HG02678 (cell line): ENCODE measurements around the gene ZFHX3.

Experiments
- ATAC-seq: cut with Tn5 transposase; IDR thresholded peaks from one replicate; pipeline ENCODE4 v1.9.1; 2021; ENCODE audit warnings: mild to moderate bottlenecking, moderate library complexity; ENCODE audit not compliant: unreplicated experiment

Gene ZFHX3

DNA sequence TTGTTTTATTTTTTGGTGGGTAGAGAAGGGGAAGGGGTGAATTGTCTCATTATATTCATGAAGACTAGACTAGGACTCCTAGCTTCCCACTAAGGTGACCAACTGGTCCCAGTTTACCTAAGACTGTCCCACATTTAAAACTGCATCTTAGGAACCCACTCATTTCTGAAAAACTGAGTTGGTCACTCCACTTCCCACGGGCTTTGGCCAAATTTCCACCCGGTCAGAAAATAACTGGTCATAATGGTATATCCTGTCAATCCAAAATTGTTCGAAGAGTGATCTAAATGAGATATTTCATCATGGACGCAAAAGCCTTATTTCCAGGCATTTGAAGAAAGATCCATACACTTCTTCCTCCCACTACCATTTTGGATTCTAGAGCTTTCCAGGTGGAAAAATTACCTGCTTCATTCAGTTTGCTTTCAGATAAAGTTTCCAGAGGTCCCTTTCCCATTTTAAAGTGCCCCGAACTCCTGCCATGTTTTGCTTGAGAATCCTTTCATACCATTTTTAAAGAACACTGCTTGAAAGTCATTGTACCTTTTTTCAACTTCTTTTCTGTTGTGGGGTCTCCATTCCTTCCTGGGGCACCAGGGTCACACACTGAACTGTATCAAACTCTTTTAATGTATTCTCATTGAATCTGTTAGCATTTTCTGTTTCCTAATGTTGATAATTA lies 21.8 kb upstream of the ZFHX3 start:
- ATAC-seq, result no peak

DNA sequence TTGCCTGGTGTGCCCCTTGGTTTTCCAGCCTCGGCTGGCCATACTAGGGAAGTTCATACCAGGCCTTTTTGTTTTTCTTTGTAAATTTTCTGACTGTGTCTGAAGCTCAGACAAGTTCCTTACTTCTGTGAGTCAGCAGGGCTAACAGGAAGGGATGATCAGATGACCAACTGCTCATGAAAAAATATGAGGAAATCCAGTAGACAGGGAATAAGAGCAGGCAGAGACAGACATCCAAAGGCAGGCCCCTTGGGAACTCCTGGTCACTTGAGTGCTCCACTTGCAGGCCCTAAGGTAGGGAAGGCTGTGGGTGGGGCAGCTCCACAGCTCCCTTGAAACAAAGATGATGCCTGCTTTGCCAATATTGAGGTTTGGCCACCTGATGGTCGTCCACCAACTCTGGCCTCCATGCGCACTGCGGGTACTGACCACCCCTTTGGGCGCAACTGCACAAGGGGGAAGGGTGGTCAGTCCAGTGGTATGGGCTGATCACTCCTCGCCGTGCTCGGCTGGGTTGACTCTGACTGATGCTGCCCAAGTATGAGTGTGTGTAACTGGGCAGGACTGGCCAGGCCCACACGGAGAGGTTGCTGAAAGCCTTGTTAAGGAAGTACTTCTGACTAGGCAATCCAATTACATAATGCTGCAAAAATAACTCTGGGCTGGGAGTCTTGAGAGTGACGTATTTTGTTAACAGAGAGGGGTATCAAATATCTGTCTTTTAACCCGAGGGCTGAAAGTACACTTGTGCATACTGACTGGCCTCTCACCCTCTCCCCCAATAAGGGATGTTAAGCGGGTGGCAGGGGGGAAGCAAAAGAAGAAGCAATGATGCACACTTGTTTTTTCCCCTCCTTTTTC lies 20.8 kb upstream of the ZFHX3 start:
- ATAC-seq, result no peak

DNA sequence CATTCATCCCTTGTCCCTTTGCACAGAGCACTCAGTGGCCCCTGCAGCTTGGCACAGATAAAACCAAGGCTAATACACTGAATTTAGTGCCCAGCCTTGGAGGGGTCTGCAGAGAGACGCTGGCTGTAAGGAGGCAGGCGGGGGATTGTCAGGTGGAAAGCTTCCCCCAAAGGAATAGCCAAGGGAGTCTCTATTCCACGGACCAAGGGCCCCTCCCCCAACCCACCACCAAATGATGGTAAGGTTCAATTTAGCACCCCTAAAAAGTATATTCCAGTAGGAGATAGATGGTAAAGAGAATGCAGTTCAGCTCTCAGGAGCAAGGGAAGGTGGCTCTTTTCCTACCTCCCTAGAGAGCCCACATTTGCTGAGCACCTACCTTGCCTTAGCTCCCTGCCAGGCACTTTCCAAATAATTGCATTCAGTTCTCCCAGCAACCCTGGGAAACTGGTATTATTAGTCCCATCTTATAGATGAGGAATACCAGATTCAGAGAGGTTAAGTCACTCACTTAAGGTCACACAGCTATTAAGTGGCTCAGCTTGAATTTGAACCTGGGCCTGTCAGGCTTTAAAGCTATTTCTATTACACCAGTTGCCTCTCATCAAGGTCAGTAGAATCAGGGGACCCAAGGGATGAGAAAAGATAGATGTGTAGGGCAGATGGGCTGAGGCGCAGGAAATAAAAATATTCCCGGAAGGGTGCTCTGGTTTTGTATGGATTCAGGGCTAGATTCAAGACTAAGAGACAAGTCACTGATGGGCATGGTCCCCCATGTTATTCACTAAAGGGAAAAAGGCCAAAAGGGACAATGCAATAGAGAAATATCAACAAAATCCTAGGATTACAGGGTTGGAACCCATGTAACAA lies 20.0 kb upstream of the ZFHX3 start:
- ATAC-seq, result no peak

DNA sequence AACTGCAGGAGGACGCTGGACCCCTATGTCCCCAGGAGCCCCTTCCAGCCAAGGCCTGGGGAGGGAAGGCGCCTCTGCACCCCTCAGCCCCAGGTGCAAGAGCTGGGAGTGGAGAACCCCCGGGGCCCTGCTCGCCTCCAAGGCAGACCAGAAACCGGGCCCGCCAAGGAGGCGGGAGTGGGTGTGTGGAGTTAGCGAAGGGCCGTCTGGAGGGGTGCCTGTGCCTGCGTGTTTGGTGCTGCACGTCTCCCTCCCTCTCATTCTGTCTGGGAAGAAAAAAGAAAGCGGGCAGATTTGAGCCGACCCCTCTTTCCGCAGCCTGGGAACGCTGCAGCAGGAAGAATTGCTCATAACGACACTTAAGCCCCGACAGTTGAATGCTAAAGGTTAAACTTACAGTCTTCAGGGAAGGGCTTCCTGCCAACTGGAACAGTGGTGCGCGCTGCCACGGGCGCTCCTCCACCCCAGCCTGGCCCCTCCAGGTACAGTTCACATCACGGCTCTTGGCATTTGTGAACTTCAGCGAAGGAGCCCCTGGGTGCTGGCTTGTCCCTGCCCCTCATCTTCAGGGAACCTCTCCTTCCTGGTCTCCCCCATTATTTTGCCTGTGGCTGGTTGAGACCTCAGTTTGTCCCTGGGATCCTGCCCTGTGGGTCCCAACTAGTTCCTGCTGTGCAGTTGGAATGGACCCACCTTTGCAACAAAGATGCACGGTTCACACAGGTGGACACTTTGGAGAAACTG lies 19.2 kb upstream of the ZFHX3 start:
- no peak for ATAC-seq

DNA sequence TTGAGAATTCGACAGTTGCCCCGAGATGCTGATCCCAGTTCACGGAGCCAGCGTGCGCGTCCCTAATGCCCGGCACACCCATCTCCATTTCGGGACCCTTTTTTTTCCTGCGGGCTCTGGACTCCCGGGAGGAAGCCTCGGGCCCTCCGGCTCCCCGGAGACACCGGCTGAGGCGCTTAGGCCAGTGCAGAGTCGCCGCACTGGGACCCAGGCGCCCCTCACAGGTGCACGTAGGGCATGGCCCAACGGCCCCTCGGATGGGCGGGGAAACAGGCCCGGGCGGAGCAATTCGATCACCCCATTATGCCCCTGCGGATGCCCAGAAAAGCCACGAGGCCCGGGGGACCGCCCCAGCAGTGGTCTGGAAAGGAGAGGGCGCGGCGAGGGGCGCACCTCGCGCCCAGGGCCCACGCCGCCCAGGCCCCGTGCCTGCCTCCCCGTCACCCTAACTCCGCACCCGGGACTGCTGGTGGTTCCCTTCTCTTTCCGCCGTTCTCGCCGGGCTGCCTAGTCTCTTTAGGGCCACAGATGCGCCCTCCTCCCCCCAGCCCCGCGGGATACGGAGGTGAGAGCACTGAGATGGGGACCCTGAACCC lies 18.5 kb upstream of the ZFHX3 start:
- ATAC-seq, result no peak

DNA sequence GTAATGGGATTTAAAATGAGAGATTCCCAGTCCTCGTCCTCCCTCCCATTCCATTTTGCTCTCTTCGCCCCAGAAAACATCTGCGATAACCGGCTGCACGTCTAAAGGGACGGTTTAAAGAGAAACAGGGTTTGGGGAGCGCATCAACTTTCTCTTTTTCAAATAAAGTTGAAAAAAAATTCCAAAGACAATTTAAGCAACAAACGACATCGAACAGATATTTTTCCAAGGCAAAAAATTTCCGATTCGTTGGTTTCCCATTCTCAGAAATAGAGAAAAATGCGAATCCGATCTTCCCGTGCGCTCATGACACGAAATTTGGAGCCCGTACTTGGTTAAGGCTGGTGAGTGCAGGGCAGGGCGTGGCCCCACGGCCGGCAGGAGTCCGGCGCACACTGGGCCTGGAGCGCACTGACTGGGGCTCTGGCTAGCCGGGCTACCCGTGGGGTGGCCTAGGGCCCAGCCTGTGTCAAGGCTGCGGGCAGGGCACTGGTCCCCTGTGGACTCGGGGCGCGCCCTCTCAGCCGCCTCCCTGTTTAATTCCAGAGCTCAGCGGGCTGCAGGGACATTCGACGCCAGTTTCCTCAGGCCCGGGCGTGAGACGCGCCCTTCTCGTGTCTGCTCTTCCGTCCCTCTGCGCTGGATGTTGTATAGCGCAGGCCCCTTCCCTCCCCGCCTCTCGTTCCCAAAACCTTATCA lies 17.9 kb upstream of the ZFHX3 start:
- no peak for ATAC-seq

DNA sequence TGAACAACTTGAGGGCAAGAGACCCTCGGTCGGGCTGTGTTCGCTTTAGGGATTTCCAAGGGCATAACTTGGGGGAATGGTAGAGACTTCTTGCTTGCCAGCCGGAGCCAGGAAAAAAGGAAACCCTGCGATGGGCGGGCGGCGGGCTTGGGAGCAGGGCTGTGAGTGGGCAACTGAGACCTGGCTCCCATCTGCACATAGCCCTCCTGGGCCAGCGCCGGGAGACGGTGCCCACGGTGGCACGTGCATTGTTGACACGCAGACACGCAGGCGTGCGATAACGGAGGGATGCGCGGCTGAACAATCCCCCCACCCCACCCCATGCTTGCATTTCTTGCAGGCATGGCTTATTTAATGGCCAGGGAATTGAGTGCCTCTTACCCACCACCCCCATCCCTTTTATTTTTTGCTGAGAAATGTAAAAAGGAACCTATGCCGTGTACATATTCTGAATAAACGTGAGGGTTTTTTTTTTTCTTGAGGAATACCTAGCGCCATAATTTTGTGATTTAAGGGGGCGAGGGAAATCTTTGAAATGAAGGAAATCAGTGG lies 17.1 kb upstream of the ZFHX3 start:
- no peak for ATAC-seq

DNA sequence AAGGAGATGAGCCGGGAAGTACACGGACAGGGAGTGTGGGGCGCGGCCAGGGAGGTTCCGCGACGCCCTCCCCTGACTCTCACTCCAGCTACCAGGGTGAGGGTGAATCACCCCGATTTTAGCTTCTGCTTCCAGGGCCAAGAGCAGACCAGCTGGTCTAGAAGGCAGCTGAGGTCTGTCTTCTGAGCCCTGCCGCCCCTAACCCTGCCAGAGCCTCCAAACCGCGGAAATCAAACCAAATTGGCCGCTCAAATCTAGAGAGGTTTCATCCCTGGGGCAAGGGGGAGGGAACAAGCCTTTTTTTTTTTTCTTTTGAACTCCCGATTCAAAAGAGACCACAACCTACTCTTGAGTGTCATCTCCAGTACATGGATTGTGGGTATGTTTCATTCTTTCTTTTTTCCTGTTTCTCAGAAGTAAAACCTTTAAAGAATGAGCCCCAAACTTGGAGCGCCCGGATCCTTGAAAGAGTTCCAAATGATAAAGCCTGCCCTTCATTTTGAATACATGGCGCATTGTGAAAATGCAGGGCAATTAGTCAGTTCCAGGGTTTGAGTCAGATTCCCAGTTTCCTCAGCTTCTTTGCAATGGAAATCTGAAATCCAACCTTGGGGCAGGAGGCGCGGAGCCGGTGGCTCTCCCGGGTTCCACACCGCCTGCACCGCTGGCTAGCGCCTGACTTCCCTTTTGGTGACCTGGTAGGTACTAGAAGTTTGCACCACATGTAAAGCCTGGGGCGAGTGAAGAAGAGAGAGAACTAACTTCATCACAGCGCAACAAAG lies 16.5 kb upstream of the ZFHX3 start:
- no peak for ATAC-seq

DNA sequence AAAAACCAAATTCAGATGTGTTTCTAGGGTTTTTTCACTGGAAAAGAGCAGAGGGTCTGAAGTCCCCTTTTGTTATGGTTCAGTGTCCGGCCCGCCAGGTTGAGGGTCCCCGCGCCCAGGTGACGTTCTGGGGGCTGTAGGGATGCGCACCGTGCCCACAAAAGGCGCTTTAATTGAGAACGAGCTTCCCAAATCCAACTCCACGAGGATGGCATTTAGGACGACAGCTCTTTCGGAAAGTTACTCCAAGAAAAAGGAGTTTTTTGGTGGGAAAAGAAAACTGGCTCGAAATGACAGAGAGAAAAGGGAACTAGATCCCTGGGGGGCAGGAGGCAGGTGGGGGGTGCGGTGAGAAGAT lies 15.9 kb upstream of the ZFHX3 start:
- no peak for ATAC-seq

DNA sequence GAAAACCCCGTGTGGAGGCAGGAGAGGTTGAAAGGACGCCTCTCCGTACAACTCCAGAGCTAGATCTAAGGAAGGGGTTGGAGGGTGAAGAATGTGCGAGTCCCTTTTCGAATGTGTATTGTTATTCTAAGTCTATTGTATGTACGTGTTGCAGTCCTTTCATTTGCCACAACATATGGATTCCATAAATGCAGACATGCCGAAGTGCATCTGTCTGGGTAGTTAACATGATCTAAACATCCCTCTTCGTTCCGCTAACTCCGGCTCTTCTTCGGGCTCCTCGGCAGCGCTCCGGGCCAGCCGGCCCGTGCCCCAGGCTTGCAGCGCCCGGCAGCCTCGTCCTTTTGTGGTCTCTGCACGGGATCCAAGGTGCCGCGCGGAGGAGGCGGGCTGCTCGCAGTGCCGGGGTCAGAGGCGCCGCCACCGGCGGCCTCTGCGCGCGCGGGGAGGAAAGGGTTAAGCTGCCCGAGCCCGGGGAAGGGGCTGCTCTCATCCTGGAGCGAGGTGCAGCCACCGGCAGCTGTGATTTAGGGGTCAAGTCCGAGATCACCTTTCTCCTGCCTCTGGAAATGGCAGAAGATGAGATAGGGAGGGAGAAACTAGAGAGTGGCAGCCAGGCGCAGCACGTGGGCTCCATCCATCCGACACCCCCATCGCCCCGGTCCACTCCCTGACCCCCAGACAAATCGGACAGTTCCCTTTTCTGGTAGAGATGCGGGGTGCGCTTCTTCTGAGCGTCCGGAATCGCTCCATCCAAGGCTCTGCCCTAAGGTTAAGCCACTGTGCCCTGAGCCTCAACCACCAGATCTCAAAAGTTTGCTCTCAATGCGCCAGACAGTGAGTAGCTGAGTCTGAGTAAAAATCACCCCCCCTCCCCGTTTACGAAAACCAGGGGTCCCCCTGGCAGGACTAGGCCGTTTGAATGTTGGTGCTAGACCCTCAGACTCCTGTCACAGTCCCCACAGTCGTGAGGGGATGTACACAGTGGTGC lies 15.1 kb upstream of the ZFHX3 start:
- no peak for ATAC-seq

DNA sequence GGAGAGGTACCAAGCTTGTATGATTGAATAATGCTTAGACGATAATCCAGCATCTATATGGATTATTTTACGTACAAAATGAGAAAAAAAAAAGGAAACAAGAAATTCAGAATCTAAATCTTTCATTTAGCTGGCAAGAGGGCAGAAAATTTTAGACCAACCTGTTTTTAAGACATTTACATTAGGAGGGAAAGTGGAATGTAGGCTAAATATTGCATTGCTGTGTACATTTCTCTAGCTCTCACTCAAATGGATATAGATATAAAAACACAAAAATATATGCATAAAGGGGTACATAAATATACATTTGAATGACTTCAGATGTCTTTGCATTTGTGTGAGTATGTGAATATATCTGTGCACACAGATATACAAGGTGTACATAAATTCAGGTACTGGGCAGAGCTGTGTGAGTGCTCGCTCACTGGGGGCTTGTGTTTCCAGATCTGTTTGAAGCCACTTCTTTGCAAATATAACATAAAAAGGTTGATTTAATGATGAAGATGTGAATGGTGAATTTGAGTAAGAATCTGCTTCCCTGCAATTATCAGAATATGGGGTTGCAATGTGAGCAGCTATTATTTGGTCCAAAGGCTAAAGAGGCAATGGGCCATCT lies 14.2 kb upstream of the ZFHX3 start:
- ATAC-seq, result no peak

DNA sequence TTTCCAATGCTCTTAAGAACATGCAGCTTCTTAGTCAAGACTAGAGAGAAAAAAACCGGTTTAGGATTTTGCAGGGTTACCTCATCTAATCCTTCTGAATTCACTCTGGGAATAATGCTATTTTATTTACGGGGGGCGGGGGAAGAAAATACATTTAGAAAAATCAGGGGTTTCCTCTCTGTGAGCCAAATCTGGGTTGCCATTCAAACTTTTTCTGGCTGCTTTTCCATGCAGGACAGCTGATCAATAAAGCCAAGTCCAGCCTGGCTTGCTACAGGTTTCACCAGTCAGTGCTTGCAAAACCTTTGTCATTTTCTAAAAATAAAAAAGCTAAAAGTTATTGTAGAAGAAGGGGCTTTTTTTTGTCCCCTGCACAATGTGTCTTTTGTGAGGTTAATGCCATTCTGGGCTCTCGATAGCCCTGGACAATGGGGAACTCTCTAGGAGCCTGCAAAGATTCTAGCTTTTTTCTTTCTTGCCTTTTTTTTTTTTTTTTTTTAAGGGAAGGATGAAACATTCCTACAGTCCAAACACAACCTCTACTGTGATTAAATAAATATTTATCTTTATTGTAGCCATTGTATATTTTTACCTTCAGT lies 13.1 kb upstream of the ZFHX3 start:
- ATAC-seq, result no peak

DNA sequence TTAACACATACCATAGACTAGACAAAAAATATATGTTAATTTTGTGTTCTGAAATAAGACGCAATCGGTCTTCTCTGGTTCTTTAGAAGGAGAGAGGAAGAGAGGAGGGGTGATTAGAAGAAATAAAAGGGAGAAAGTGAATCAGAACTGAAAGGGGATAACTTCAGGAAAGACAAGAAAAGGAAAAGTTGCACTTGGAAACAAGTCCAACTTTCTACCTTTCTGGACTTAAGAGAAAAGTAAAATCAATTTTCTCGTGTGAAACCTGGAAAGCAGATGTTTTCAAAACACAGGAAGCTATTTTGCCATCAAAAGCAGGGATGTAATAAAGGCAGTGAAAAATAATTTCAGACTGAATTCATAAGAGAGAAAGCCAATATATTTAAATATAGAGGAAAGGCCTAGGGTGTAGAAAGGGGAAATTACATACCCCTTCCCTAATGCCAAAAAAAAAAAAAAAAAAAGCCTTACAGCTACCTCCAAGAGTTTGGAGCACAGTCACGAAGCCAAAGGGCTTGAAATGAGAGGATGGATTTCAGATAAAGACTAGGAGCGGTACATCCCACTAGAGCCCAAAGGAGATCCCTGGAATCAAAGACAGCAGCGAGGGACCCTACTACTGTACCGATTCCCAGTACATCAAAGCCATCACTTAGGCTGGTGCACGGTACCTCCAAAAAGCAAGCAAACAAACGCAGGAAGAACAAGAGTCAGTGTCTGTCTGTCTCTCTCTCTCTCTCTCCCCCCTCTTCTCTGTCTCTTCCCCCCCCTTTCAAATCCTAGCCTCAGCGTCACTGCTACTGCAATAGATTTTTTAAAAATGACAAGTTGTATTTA lies 12.1 kb upstream of the ZFHX3 start:
- ATAC-seq, result no peak

DNA sequence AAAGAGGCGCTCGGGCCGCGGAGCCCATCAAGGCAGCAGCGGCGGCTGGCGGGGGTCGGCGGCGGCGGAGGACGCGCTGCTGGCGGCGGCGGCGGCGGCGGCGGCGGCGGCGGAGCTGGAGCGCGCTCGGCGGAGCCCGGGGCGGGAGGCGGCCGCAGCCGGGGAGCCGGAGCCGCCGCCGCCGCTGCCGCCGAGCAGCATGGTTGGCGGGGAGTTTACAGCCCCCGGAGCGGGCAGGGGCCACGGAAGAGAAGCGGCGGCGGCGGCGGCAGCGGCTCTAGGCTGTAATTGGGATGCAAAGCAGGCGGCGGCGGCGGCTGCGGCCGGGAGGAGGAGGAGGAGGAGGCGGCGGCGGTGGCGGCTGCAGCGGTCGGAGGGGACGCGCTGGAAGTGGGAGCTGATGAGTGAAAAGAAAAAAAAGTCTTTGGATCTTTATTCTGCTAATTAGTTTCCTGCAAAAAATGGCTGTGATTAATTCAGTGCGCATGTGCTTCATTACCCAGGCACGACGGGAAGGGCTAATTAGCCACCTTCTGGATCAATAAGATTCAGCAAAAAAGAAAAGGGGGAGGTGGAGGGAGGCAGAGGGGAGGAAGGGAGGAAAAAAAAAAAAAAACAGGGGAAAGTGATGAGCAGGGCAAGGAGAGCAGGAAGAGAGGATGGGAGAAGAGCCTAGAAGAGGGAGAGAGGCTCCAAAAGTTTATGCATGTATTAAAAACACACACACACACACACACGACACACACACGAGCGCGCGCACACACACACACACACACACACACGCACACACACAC lies 10.9 kb upstream of the ZFHX3 start:
- peak; percentile 31 for ATAC-seq

DNA sequence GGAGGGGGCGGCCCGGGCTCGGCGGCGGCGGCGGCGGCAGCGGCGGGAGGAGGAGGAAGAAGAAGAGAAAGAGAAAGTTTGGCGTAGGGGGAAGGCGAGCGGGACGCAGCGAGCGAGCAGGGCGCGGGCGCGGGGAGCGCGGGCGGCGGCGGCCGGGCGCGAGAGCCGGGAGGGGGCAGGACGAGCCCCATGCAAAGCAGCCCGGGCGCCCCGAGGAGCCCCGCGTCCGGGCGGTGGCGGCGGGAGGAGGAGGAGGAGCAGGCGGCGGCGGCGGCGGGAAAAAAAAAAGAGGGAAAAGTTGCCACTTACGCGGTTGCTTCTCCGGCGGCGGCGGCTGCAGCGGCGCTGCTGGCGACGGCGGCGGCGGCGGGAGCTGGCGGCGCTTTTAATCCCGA lies 10.3 kb upstream of the ZFHX3 start:
- peak; percentile 79 for ATAC-seq
